Activated T-cell treated with anti-CD3 and anti-CD28 coated beads, Interleukin-2, amount 50 U/mL, for 72 hours (primary cell): ENCODE data around the gene SPATA13. TPM values are rescaled to one million over a fixed set of nuclear protein-coding genes. Genes with fewer than 3 reads are reported as not detected.
A peak's percentile ranks its signal among the peaks of the same experiment; 100 is the strongest.

Experiments used
- ATAC-seq, 2 donors: fragments of 150-1000 bp; cut with Tn5 transposase; replicated peaks in 1 of 2; 2 replicates each; pipeline ENCODE4 v1.10.0; 2021; ENCODE audit warnings: moderate library complexity in 2 of 2, mild to moderate bottlenecking in 1 of 2
- DNase-seq, 2 donors: peaks; one replicate each; pipeline ENCODE4 v3.0.0; 2021 to 2022; ENCODE audit warnings: mixed read lengths in 1 of 2
- H3K27ac Mint-ChIP-seq: one replicate; pipeline ENCODE4 v1.8.0; 2022; ENCODE audit warnings: mild to moderate bottlenecking, moderate library complexity, mixed read lengths
- H3K27me3 Mint-ChIP-seq: one replicate; pipeline ENCODE4 v1.8.0; 2022; ENCODE audit warnings: low read depth, mixed read lengths
- H3K36me3 Mint-ChIP-seq, 2 donors: one replicate each; pipeline ENCODE4 v1.8.0; 2022; ENCODE audit warnings: mixed read lengths in 2 of 2, mild to moderate bottlenecking in 1 of 2; ENCODE audit not compliant: insufficient read depth in 2 of 2
- H3K4me1 Mint-ChIP-seq: one replicate; pipeline ENCODE4 v1.8.0; 2022; ENCODE audit warnings: low read depth, mixed read lengths
- H3K4me3 Mint-ChIP-seq, 2 donors: one replicate each; pipeline ENCODE4 v1.8.0; 2022; ENCODE audit warnings: mild to moderate bottlenecking in 2 of 2, mixed read lengths in 2 of 2, moderate library complexity in 2 of 2
- H3K9me3 Mint-ChIP-seq, 2 donors: one replicate each; pipeline ENCODE4 v1.8.0; 2022; ENCODE audit warnings: mixed read lengths in 2 of 2
- total RNA-seq, 2 donors: library from RNA; stranded (reverse); gene quantifications; one replicate each; pipeline ENCODE4 v1.2.3, GENCODE V29; 2022

The SPATA13 gene
- total RNA-seq, 2 donors from 2014 or later = 60.8 to 68.6 TPM

DNA sequence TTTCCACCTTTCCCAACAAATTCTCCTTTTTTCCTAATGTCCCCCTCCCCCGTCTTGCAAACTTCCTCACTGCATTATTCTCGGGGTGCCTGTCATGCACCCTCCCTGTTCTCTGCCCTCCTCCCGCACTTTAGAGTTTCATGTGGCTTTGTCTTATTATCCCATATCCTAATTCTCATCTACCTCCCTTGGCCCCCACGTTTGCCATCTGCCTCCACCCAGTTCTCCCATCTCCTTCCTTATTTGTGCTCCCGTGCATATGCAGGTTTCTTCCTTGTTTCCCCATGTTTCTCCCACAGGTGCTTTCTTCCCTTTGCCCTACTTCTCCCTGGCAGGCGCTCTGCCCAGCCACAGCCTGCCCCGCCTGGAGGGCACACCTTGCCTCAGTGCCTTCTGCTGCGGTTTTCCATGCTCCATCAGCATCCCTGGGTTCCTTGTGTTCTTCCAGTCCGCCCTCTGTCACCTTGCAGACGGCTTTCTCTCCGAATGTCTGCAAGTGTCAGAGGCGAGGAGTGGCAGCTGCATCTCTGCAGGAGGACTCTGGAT is 1.5 kb downstream of the SPATA13 start:
- Mint-ChIP-seq H3K4me3 (peak overlapping the region; percentile 93 to 94), H3K4me1 (peaks cover 26% of the 10 kb centered on the region), H3K27me3 (peaks cover 9% of the 10 kb centered on the region), H3K27ac (peak overlapping the region; percentile 76), H3K36me3 (peaks cover 7 to 16% of the 10 kb centered on the region in 2 donors), H3K9me3 (no peaks in the 10 kb centered on the region)
- ATAC-seq (no peak), DNase-seq (no peak)

DNA sequence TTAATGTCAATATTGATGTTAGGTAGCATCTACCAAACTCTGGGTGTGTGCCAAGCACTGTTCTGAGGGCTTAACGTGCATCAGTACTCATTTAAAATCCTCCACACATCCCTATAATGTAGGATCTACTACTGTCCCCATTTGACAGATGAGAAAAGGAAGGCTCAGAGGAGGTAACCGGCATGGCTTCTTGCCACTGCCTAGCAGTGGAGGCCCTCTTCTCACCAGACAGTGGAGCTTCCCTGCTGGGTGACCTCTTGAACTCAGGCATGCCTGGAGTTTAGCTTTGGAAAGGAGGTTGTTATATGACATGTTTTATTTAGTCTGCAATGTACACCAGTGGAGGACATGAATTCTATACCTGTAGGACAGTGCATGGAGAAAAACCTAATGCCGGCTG is 2.1 kb downstream of the SPATA13 start:
- Mint-ChIP-seq H3K4me3 (peak overlapping the region; percentile 93 to 94), H3K27me3 (peaks cover 9% of the 10 kb centered on the region), H3K9me3 (no peaks in the 10 kb centered on the region), H3K36me3 (peaks cover 9 to 18% of the 10 kb centered on the region in 2 donors), H3K27ac (no peak overlapping the region), H3K4me1 (peaks cover 32% of the 10 kb centered on the region)
- ATAC-seq = no peak
- DNase-seq = no peak

DNA sequence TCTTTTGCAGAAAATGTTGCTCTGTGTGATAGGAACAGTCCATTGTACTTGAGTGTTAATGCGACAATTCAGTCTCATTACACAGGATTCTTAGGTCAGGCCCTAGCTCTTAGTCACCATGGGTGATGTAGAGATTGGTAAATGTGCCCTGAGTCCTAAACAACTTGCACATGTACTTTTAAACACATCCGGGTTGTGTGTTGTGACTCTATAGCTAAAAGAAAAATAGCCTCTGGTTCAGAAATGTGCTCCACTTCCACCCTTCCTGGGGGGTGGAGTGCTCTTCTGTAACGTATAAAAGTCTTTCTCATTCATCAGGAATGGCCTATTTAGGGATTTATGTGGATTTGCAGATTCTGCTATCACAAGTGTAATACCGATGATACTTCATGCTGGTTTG is 5.2 kb downstream of the SPATA13 start:
- peaks cover 9 to 24% of the 10 kb centered on the region in 2 donors for H3K36me3 Mint-ChIP-seq

DNA sequence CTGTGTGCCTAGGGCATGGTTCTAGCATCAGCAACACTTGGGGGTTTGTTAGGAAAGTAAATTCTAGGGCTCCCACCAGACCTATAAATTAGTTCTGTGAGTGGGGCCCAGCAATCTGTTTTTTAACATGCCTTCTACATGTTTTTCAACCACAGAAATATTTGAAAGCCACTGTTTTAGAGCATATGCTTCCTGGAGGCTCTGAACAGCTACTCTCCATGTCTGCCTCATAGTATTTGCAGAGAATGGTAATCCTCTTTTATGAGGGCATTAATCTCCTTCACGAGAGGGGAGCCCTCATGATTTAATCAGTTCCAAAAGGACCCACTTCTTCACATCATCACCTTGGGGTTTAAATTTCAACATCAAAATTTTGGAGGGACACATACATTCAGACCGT is 6.0 kb downstream of the SPATA13 start:
- Mint-ChIP-seq H3K27ac (no peak overlapping the region), H3K36me3 (peaks cover 9 to 24% of the 10 kb centered on the region in 2 donors), H3K9me3 (no peaks in the 10 kb centered on the region), H3K27me3 (peaks cover 9% of the 10 kb centered on the region), H3K4me3 (no peak overlapping the region), H3K4me1 (peaks cover 53% of the 10 kb centered on the region)
- DNase-seq = no peak
- ATAC-seq = no peak

More for the DNA sequence above, 5.2 kb downstream of the SPATA13 start:
- no peak overlapping the region for H3K4me3 Mint-ChIP-seq
- peaks cover 9% of the 10 kb centered on the region for H3K27me3 Mint-ChIP-seq
- DNase-seq (no peak), ATAC-seq (no peak)
- H3K9me3 Mint-ChIP-seq = no peaks in the 10 kb centered on the region
- H3K4me1 Mint-ChIP-seq = peaks cover 55% of the 10 kb centered on the region
- no peak overlapping the region for H3K27ac Mint-ChIP-seq

DNA sequence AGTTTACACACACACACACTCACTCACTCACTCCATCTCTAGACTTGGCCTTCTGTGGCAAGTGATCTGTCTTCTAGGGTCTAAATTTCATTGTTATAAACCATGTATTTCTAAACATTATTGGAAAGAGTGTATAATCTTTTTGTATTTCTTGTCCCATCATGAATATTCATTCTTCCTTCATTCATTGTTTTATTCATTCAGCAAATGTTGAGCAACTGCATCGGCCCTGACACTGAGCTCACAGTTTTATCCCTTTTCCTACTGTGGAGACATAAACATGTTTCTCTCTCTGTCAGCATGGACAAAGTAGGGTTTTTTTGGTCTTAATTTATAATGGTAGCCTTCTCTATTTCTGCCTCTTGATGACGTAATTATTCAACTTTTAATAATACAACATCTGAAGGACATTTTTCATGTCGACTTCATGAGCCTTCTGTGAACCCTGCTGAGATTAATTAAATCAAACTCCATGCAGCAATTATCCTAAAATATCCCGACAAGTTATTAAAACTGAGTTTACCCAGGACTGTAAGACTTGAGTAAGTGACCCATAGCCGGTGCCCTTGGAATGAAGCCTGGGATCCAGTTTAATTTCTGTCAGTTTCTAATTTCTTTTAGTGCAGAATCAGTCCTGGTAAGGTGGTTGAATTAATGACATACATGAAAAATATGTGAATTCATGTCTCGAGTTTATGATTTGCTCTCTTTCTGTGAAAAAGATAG is 7.3 kb downstream of the SPATA13 start:
- ATAC-seq (peak in 1 of 2 donors; percentile 13), DNase-seq (no peak)
- peaks cover 4 to 21% of the 10 kb centered on the region in 2 donors for H3K36me3 Mint-ChIP-seq
- H3K4me3 Mint-ChIP-seq = peak overlapping the region; percentile 29 to 68
- peak overlapping the region; percentile 76 for H3K27ac Mint-ChIP-seq
- H3K27me3 Mint-ChIP-seq = no peaks in the 10 kb centered on the region
- peaks cover 45% of the 10 kb centered on the region for H3K4me1 Mint-ChIP-seq
- H3K9me3 Mint-ChIP-seq = no peaks in the 10 kb centered on the region

DNA sequence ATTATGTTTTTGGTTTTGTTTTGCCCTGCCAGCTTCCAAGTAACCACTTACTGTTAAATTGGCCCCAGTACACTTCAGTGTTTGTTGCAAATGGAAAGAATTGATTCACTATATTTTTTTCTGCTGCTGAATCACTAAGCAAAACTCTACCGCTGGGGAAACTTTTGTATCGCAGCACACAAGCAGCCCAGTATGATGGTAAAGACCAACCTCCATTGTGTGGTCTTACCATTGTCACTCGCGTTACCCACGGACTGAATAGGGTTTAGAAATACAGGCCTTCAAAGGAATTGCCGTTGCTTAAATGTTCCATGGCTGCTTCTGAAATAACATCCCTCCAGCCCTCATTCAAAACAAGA is 7.9 kb downstream of the SPATA13 start:
- no peaks in the 10 kb centered on the region for H3K9me3 Mint-ChIP-seq
- DNase-seq (peak; percentile 24 to 51), ATAC-seq (peak; percentile 91 to 97)
- H3K4me3 Mint-ChIP-seq = peak overlapping the region; percentile 29 to 68
- H3K36me3 Mint-ChIP-seq = peaks cover 4 to 21% of the 10 kb centered on the region in 2 donors
- H3K27ac Mint-ChIP-seq = peak overlapping the region; percentile 76
- no peaks in the 10 kb centered on the region for H3K27me3 Mint-ChIP-seq
- H3K4me1 Mint-ChIP-seq = peaks cover 45% of the 10 kb centered on the region

DNA sequence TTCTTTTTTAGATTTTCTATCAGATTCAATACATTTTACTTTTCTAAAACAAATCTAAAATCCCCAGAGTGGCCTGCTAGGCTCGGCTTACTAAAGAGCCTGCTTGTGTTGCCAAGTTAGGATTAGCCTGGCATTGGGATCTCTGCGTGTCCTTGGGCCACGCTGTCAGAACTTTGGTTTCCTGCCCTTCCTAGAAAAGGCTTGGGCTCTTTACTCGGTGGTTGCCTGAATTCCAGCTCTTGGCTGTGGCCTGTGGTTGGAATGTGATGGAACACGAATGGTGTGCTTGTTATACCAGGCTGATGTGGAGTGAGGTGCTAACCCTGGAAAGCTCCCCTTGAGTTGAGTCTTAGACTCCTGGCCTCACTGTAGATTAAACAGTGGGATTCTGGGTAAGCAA is 8.5 kb downstream of the SPATA13 start:
- H3K27me3 Mint-ChIP-seq = no peaks in the 10 kb centered on the region
- H3K27ac Mint-ChIP-seq = no peak overlapping the region
- peaks cover 4 to 21% of the 10 kb centered on the region in 2 donors for H3K36me3 Mint-ChIP-seq
- H3K4me3 Mint-ChIP-seq = peak overlapping the region in 1 of 2 donors; percentile 4
- no peaks in the 10 kb centered on the region for H3K9me3 Mint-ChIP-seq
- H3K4me1 Mint-ChIP-seq = peaks cover 48% of the 10 kb centered on the region
- ATAC-seq (no peak), DNase-seq (no peak)

DNA sequence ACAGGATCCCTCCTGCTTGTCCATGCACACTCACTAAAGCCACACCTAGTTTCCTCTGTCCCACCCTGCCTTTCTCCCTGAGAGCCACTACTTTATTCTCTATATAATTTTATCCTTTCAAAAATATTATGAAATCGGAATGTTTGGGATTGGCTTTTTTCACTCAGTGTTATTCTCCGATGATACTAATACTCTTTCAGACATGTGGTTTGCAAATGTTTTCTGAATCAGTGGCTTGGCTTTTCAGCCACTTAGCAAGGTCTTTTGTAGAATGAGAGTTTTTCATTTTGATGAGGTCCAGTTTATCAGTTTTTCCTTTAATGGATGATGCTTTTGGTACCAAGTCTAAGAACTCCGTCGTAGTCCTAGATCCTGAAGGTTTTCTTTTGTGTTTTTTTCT is 11.6 kb downstream of the SPATA13 start:
- Mint-ChIP-seq H3K27me3 (no peaks in the 10 kb centered on the region), H3K9me3 (no peaks in the 10 kb centered on the region), H3K36me3 (peaks cover 1 to 11% of the 10 kb centered on the region in 2 donors), H3K4me1 (peaks cover 59% of the 10 kb centered on the region), H3K4me3 (no peak overlapping the region), H3K27ac (no peak overlapping the region)
- ATAC-seq (no peak), DNase-seq (no peak)

DNA sequence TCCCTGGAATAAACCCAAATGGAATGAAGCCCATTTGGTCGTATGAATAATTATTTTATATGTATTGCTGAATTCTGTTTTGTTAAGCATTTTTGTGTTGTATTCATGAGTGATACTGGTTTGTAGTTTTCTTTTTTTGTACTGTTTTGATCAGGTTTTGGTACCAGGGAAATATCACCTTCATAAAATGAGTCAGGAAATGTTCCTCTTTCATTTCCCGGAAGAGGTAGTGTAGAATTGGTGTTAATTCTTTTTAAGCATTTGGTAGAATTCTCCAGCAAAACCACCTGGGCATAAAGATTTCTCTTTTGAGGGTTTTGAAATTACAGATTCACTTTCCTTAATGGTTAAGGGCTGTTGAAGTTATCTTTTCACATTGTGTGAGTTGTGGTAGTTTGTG is 13.3 kb downstream of the SPATA13 start:
- DNase-seq = no peak
- H3K36me3 Mint-ChIP-seq = peaks cover 2 to 3% of the 10 kb centered on the region in 2 donors
- H3K4me1 Mint-ChIP-seq = peaks cover 53% of the 10 kb centered on the region
- peak overlapping the region; percentile 68 for H3K27ac Mint-ChIP-seq
- peak; percentile 45 to 58 for ATAC-seq
- H3K9me3 Mint-ChIP-seq = no peaks in the 10 kb centered on the region
- peak overlapping the region; percentile 13 to 54 for H3K4me3 Mint-ChIP-seq
- no peaks in the 10 kb centered on the region for H3K27me3 Mint-ChIP-seq

DNA sequence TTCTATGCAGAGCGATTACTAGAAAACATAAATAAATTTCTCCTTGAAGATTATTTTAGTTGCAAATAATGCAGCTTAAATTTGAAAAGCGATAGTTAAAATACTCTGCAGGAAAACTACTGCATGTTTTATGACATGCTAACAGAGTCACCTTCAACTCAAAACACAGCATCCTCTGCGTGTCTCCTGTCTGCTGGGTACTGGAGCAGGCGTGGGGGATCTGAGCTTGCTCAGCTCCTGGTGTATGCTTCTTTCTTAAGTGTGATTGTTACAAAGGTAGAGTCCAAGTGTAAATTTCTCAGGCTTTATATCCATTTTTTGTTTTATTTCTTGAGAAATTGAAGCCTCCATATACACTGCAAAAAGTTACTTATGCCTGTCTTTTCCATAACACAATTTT is 15.3 kb downstream of the SPATA13 start:
- no peak overlapping the region for H3K27ac Mint-ChIP-seq
- no peaks in the 10 kb centered on the region for H3K27me3 Mint-ChIP-seq
- ATAC-seq (no peak), DNase-seq (no peak)
- H3K9me3 Mint-ChIP-seq = peaks cover 0 to 4% of the 10 kb centered on the region in 2 donors
- H3K36me3 Mint-ChIP-seq = peaks cover 2 to 7% of the 10 kb centered on the region in 2 donors
- no peak overlapping the region for H3K4me3 Mint-ChIP-seq
- H3K4me1 Mint-ChIP-seq = peaks cover 55% of the 10 kb centered on the region

DNA sequence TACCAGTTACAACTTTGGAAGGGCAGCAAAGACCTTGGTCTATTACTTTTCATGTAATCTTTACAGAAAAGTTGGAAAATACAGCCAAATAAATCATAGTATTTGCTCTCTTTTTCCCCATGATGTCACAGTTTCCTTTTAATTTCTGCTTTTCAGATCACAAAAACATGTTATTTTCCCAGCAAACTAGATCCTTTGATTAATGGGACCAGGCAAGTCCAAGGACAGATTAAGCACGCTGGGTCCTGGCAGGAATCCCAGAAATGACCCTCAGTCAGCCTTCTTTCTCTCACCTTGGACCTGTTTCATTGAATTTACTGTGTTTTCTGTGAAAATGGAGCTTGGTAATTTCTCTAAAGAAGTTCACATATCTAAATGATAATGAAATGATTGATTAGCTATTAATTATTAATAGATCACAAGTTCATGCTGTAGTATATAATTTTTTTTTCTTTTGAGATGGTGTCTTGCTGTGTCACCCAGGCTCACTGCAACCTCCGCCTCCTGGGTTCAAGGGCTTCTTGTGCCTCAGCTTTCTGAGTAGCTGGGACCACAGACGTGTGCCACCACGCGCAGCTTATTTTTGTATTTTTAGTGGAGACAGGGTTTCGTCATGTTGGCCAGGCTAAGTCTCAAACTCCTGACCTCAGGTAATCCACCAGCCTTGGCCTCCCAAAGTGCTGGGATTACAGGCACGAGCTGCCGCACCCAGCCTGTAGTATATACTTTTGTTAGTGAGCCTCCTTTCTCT is 16.0 kb downstream of the SPATA13 start:
- no peak for ATAC-seq
- Mint-ChIP-seq H3K27me3 (no peaks in the 10 kb centered on the region), H3K27ac (no peak overlapping the region), H3K9me3 (peaks cover 2 to 4% of the 10 kb centered on the region in 2 donors), H3K36me3 (peaks cover 2 to 7% of the 10 kb centered on the region in 2 donors), H3K4me3 (no peak overlapping the region), H3K4me1 (peaks cover 55% of the 10 kb centered on the region)
- no peak for DNase-seq

DNA sequence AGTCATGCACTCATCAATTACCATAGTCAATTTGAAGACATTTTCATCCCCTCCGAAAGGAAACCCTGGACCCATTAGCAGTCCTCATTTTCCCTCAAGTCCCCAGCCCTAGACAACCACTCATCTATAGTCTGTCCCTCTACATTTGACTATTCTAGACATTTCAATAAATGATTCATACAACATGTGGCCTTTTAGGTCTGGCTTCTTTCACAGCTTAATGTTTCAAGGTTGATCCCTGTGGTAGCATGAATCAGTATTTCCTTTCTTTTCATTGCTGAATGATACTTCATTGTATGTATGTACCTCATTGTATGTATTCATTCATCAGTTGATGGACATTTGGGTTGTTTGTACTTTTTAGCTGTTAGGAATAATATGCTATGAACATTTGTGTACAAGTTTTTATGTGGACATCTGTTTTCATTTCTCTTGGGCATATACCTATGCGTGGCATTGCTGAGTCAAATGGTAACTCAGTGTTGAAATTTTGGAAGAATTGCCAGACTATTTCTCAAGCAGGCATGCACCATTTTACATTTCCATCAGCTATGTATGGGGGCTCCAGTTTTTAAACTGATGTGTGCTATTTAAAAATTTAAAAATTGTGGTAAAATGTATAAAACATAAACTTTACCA is 18.4 kb downstream of the SPATA13 start:
- peaks cover 6 to 8% of the 10 kb centered on the region in 2 donors for H3K36me3 Mint-ChIP-seq
- peak overlapping the region; percentile 45 for H3K27ac Mint-ChIP-seq
- H3K9me3 Mint-ChIP-seq = peaks cover 4 to 8% of the 10 kb centered on the region in 2 donors
- H3K4me3 Mint-ChIP-seq = peak overlapping the region; percentile 33 to 50
- H3K4me1 Mint-ChIP-seq = peaks cover 58% of the 10 kb centered on the region
- ATAC-seq (peak; percentile 98 to 99), DNase-seq (peak; percentile 14 to 17)
- no peaks in the 10 kb centered on the region for H3K27me3 Mint-ChIP-seq

DNA sequence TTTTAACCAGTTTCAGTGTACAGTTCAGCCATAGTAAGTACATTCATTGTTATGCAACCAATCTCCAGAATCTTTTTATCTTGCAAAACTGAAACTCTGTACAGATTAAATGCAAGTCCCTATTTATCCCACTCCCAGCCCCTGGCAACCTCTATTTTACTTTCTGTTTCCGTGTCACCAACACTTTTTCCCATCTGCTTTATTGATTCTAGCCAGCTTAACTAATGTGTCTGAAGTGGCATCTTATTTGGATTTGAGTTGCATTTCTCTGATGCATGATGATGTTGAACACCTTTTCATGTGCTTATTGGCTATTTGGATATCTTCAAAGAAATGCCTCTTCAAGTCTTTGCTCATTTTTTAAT is 18.9 kb downstream of the SPATA13 start:
- Mint-ChIP-seq H3K27ac (no peak overlapping the region), H3K4me3 (peak overlapping the region in 1 of 2 donors; percentile 45), H3K36me3 (peaks cover 6 to 8% of the 10 kb centered on the region in 2 donors), H3K4me1 (peaks cover 54% of the 10 kb centered on the region), H3K27me3 (no peaks in the 10 kb centered on the region), H3K9me3 (peaks cover 4 to 8% of the 10 kb centered on the region in 2 donors)
- ATAC-seq = no peak
- no peak for DNase-seq
